GM12864 (cell line): ENCODE measurements around the gene ITGA3.

Experiments used
- DNase-seq: peaks from one replicate; pipeline ENCODE4 v3.0.0-alpha.2; 2011; ENCODE audit warnings: low read depth
- H3K4me3 ChIP-seq: 2 replicates; pipeline ENCODE4 v1.5.1; 2011; ENCODE audit warnings: mild to moderate bottlenecking, low read depth, low read length, control low read depth
- TF ChIP-seq, protein P1 (sequence below): IDR thresholded peaks from 2 replicates; pipeline ENCODE4 v1.5.1; 2011; ENCODE audit warnings: low read depth, mild to moderate bottlenecking, moderate library complexity, low read length, control low read depth, inconsistent platforms; ENCODE audit errors: missing control alignments

The ITGA3 gene

DNA sequence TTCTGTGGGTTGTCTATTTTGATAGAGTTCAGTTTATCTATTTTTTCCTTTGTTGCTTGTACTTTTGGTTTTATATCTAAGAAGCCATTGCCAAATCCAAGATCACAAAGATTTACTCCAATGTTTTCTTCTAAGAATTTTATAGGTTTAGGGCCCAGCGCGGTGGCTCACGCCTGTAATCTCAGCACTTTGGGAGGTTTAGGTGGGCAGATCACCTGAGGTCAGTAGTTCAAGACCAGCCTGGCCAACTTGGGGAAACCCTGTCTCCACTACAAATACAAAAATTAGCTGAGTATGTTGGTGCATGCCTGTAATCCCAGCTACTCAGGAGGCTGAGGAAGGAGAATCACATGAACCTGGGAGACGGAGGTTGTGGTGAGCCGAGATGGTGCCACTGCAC, 13.7 kb upstream of the ITGA3 start:
- no peak overlapping the region for H3K4me3 ChIP-seq
- no peak for DNase-seq
- TF ChIP-seq, protein P1, sequence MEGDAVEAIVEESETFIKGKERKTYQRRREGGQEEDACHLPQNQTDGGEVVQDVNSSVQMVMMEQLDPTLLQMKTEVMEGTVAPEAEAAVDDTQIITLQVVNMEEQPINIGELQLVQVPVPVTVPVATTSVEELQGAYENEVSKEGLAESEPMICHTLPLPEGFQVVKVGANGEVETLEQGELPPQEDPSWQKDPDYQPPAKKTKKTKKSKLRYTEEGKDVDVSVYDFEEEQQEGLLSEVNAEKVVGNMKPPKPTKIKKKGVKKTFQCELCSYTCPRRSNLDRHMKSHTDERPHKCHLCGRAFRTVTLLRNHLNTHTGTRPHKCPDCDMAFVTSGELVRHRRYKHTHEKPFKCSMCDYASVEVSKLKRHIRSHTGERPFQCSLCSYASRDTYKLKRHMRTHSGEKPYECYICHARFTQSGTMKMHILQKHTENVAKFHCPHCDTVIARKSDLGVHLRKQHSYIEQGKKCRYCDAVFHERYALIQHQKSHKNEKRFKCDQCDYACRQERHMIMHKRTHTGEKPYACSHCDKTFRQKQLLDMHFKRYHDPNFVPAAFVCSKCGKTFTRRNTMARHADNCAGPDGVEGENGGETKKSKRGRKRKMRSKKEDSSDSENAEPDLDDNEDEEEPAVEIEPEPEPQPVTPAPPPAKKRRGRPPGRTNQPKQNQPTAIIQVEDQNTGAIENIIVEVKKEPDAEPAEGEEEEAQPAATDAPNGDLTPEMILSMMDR = no peak

DNA sequence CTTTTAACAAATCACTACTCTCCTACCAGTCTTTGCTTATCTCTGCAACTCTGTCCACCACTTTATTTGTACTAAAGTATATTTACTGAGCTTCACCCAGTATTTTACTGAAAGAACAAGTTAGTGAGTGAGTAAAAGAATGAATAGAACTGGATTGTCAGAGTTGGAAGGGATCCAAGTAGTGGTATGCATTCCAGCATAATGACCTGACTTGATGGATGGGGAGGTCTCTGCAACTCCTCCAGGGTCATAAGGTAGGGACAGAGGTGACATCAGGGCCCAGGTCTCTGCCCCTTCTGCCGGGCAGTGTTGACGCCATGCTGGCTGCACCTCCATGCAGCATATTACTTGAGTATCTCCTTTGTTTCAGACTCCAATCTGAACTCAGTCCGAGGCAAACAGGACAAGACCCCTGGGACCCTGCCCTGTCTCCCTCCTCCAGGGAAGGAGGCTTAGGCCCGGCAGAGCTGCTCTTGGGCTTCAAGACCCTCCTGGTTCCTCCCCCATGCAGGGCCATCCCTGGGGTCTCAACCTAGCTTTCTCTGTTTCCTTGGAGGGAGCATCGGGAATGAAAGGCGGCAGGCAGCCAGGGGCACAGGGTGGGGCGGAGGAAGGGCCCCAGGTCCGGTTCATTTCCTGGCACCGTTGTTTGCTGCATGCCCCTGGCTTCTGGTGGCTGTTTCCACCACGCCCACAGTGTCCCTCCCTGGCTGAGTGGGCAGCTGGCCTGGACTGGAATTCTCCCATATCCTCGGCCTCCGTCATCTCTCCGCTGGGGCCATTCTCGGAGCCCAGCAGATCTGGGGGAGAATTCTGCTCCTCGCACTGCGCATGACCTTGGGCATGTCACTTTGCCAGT, 12.4 kb upstream of the ITGA3 start:
- TF ChIP-seq, protein P1 = no peak
- no peak for DNase-seq
- H3K4me3 ChIP-seq = no peak overlapping the region

DNA sequence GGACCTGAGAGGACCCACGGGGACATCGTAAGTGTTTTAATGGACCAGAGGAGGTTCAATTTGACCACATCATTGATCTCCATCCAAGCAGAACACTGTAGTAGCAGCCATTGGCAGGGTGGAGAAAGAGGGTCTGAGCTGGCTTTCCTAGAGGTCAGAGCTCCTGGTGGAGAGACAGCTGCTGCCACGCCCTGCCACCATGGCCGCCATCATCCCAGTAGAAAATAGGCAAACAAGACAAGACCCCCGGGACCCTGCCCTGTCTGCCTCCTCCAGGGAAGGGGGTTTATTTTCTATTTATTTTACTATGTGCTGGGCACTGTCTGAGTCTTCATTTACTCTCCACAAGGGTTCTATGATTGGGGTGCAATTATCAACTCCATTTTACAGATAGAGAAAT, 11.4 kb upstream of the ITGA3 start:
- H3K4me3 ChIP-seq = no peak overlapping the region
- no peak for DNase-seq
- TF ChIP-seq, protein P1 = no peak

DNA sequence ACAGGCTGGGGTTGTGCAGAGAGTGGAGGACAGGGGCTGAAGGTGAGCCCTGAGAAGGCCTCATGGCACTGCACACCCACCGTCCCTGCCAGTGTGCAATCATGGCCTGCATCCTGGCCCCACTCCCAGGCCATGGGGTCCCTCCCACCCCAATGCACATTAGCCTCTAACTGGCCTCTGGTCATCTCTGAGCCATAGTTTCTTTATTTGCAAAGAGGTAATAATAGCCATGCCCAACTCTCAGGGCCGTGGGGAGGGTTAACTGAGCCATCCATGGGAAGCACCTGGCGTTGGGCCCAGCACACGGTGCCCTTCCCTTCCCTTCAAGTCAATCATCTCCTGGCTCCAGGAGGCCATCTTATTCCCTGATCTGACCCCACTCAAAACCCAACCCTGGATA, 10.8 kb upstream of the ITGA3 start:
- no peak for DNase-seq
- H3K4me3 ChIP-seq = no peak overlapping the region
- TF ChIP-seq, protein P1 = no peak

DNA sequence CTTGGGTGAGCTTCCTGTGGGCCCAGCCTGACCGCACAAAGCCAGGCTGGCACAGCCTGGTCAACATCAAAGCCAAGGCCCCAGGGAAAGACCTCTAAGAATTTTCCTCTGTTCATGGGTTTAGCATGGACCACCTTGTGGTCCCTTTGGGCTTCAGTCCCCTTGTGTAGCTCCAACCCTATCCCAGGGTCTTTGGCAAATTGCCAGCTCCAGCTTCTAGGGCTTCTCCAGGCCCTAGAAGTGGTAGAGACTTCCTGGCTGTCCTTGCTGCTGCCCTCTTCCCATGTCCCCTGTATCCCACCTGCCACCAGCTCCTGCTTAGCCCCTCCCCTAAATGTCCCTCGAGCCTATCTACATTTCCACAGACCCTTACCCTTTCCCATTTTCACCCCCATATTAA, 9.7 kb upstream of the ITGA3 start:
- no peak for DNase-seq
- TF ChIP-seq, protein P1 = no peak
- H3K4me3 ChIP-seq = no peak overlapping the region

DNA sequence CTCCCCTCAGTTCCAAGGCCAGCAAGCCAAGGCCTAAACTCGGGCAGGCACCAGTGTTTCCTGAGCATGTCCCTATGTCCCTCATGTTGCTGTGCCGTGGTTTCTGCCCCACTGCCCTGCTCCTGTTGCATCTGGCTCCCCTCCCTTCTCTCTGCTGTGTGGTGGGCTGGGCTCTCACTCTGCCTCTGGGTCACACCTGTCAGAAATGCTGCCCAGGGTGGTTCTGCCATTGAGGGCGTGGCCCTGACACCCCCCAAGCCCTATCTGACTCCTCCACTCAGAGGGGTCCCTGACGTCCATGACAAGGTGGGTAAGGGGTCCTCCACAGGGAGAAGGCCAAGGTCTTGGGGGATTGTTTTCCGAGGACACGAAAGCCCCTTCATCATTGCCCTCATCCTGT, 9.2 kb upstream of the ITGA3 start:
- DNase-seq = no peak
- no peak overlapping the region for H3K4me3 ChIP-seq
- TF ChIP-seq, protein P1 = no peak

- DNase-seq = no peak
- TF ChIP-seq, protein P1 = no peak
- no peak overlapping the region for H3K4me3 ChIP-seq
Observed at GRCh38 chr17:50047083-50047482, 8.8 kb upstream of the ITGA3 start.
